ENCODE results near the gene AMOTL2. TPM values are rescaled to one million over a fixed set of nuclear protein-coding genes. Genes with fewer than 3 reads are reported as not detected.

Gene AMOTL2
- total RNA-seq, 1 experiment from 2014 or later, result 153 TPM

DNA sequence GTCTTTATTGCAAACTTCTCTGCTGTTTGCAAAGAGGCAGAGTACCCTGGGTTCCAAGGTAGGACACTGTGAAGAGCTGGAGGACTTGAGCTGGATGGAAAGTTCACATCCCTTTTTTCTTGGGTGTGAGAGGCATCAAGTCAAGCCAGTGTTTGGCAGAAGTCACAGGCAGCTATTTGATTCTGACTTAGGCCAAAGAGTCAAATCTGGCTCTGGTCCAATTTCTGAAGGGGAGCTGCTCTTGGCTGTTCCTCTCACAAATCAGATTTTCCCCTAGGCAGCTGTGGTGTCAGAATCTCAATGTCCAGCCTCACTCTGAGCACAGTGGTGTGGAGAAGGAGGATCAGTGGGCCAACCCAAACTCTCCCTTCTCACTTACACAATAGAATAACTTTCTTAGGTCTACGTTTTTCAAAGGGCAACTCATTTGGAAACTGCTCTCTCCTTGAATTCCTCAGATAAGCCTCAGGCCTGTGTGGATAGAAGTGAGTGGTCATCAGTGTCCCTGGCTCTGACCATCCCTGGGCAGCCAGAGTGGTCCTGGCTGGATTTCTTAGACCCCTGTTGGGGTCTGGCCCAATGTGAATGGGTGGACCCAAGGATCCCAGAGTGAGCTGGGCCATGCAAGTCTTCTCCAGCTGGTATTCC lies 18.2 kb upstream of the AMOTL2 start:
- H3K9me3 Mint-ChIP-seq (ENCODE audit: low read depth, unreplicated experiment), result peaks cover 5% of the 10 kb centered on the region
- TF ChIP-seq, protein P1, sequence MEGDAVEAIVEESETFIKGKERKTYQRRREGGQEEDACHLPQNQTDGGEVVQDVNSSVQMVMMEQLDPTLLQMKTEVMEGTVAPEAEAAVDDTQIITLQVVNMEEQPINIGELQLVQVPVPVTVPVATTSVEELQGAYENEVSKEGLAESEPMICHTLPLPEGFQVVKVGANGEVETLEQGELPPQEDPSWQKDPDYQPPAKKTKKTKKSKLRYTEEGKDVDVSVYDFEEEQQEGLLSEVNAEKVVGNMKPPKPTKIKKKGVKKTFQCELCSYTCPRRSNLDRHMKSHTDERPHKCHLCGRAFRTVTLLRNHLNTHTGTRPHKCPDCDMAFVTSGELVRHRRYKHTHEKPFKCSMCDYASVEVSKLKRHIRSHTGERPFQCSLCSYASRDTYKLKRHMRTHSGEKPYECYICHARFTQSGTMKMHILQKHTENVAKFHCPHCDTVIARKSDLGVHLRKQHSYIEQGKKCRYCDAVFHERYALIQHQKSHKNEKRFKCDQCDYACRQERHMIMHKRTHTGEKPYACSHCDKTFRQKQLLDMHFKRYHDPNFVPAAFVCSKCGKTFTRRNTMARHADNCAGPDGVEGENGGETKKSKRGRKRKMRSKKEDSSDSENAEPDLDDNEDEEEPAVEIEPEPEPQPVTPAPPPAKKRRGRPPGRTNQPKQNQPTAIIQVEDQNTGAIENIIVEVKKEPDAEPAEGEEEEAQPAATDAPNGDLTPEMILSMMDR (IDR thresholded peaks at IDR 0.05; ENCODE audit: unreplicated experiment), result no peak
- H3K27ac Mint-ChIP-seq (ENCODE audit: unreplicated experiment), result no peak overlapping the region
- intact Hi-C loops (cut with micrococcal nuclease; ENCODE audit: unreplicated experiment), result no loop called here
- H3K4me1 Mint-ChIP-seq (ENCODE audit: low read depth, unreplicated experiment), result no peaks in the 10 kb centered on the region
- H3K36me3 Mint-ChIP-seq (ENCODE audit: insufficient read depth, unreplicated experiment), result no peaks in the 10 kb centered on the region
- H3K27me3 Mint-ChIP-seq (ENCODE audit: unreplicated experiment), result peaks cover 58% of the 10 kb centered on the region
- no peak for DNase-seq
- H3K4me3 Mint-ChIP-seq (ENCODE audit: low read depth, unreplicated experiment), result no peak overlapping the region
- CTCF ChIA-PET, result interaction anchor here (0.6 to 1.1 kb wide), 2 partner anchors 11 to 57 kb away, joined by 3 read pairs; no protein-coding TSS in a partner anchor
- BruUV-seq (replicated peaks), result no TSS peak

DNA sequence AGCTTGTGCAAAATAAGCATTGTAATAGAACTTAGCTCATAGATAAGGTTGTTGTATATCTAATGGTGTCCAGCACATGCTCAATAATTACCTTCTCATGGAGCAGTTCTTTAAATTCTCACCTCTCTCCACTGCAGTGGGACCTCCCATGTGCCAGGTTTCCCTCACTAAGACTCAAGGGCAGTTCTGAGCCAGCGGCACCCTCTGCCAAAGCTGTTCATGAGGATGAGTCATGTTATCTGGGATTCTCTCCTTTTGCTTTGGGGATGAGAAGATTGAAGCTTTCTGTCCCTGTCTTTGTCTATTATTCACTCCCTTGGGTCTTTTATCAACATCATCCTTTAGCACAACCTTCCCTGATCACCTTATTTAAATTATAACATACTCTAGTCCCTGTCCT lies 15.6 kb upstream of the AMOTL2 start:
- intact Hi-C loops (cut with micrococcal nuclease; ENCODE audit: unreplicated experiment), result no loop called here
- no TSS peak for BruUV-seq (replicated peaks)
- Mint-ChIP-seq H3K9me3 (ENCODE audit: low read depth, unreplicated experiment) (peaks cover 5% of the 10 kb centered on the region), H3K36me3 (ENCODE audit: insufficient read depth, unreplicated experiment) (no peaks in the 10 kb centered on the region), H3K27ac (ENCODE audit: unreplicated experiment) (no peak overlapping the region), H3K4me3 (ENCODE audit: low read depth, unreplicated experiment) (no peak overlapping the region), H3K4me1 (ENCODE audit: low read depth, unreplicated experiment) (no peaks in the 10 kb centered on the region), H3K27me3 (ENCODE audit: unreplicated experiment) (peaks cover 38% of the 10 kb centered on the region)
- TF ChIP-seq, protein P1 (IDR thresholded peaks at IDR 0.05; ENCODE audit: unreplicated experiment), result no peak
- DNase-seq, result no peak
- CTCF ChIA-PET, result no interaction called here

DNA sequence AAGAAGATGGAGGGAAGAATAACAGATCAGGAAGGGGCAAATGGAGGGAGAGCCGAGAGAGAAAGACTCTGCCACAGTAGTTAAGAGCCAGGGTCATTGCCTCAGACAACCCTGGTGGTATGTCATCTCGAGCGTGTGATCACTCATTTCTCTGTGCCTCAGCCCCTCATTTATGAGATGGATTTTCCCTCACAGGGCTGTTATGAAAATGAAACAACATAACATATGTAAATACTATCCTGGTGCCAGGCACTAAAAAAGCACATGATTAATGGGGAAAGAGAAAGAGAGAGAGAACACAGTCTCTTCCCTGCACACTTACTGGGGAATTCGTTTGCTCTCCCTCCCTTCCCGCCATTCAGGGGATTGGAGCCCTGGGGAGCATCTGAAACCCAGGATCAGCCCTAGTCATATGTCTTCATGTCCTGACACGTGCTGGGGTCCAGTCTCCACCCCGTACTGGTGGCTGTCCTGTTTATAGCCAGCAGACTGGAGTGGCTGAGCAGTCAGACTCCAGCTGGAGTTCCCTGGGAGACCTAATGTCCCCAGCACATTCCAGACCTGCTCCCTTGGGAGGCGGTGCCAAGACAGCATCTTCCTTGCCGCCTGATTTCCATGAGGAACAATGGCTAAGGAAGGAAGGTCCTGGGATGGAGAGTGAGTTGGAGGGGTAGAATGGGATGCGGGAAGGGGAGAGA lies 14.7 kb upstream of the AMOTL2 start:
- Mint-ChIP-seq H3K27ac (ENCODE audit: unreplicated experiment) (no peak overlapping the region), H3K4me3 (ENCODE audit: low read depth, unreplicated experiment) (no peak overlapping the region), H3K4me1 (ENCODE audit: low read depth, unreplicated experiment) (no peaks in the 10 kb centered on the region), H3K9me3 (ENCODE audit: low read depth, unreplicated experiment) (peaks cover 5% of the 10 kb centered on the region), H3K27me3 (ENCODE audit: unreplicated experiment) (peaks cover 32% of the 10 kb centered on the region), H3K36me3 (ENCODE audit: insufficient read depth, unreplicated experiment) (no peaks in the 10 kb centered on the region)
- intact Hi-C loops (cut with micrococcal nuclease; ENCODE audit: unreplicated experiment), result no loop called here
- TF ChIP-seq, protein P1 (IDR thresholded peaks at IDR 0.05; ENCODE audit: unreplicated experiment), result no peak
- BruUV-seq (replicated peaks), result no TSS peak
- CTCF ChIA-PET, result no interaction called here
- DNase-seq, result no peak

DNA sequence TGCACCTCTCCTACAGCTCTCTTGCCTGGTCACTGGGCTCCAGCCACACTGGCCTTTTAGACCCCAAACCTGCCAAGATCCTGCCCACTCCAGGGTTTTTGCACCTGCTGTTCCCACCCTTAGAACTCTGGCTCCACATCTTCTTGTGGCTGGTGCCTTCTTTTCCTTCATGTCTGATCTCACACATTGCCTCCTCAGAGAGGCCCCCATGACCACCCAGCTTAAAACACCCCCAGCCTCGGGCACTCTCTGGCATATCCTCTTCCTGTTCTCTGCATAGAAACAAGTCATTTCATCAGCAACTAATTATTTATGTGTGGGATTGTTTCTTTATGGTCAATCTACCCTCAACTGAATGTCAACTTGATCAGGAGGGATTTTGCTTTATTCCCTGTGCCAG lies 14.0 kb upstream of the AMOTL2 start:
- CTCF ChIA-PET, result interaction anchor here (0.6 kb wide), 1 partner anchor 1202 kb away, joined by 3 read pairs; no protein-coding TSS in a partner anchor
- no peaks in the 10 kb centered on the region for H3K36me3 Mint-ChIP-seq (ENCODE audit: insufficient read depth, unreplicated experiment)
- peaks cover 32% of the 10 kb centered on the region for H3K27me3 Mint-ChIP-seq (ENCODE audit: unreplicated experiment)
- no TSS peak for BruUV-seq (replicated peaks)
- no peak overlapping the region for H3K4me3 Mint-ChIP-seq (ENCODE audit: low read depth, unreplicated experiment)
- no peaks in the 10 kb centered on the region for H3K4me1 Mint-ChIP-seq (ENCODE audit: low read depth, unreplicated experiment)
- H3K27ac Mint-ChIP-seq (ENCODE audit: unreplicated experiment), result no peak overlapping the region
- intact Hi-C loops (cut with micrococcal nuclease; ENCODE audit: unreplicated experiment), result no loop called here
- TF ChIP-seq, protein P1 (IDR thresholded peaks at IDR 0.05; ENCODE audit: unreplicated experiment), result no peak
- H3K9me3 Mint-ChIP-seq (ENCODE audit: low read depth, unreplicated experiment), result peaks cover 5% of the 10 kb centered on the region
- no peak for DNase-seq

Data from Calu3 (cell line).